HG03045 (cell line): ENCODE results near the gene NOS1AP.

Experiments used
- ATAC-seq: cut with Tn5 transposase; IDR thresholded peaks from one replicate; pipeline ENCODE4 v1.9.1; 2021; ENCODE audit warnings: mild to moderate bottlenecking, moderate library complexity; ENCODE audit not compliant: unreplicated experiment

NOS1AP gene

DNA sequence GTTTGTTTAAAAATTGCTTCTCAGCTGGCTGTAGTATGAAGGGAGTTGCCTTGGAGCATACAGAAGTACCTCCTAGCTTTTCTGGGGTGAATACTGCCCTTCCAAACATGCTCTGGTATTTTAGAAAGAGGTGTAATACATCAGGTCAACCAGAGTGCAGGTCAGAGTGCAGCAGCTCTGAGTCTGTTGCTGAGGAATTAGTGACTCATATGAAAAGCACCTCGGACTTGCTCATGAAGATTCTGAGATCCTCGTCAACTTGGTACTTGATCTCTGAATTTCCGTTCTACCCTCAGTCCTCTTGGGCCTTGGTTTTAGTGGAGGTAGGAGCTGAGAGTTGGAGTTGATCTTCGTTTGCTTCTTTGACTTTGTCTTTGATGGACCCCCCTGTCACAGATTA, 67.3 kb downstream of the NOS1AP start:
- ATAC-seq, result no peak

DNA sequence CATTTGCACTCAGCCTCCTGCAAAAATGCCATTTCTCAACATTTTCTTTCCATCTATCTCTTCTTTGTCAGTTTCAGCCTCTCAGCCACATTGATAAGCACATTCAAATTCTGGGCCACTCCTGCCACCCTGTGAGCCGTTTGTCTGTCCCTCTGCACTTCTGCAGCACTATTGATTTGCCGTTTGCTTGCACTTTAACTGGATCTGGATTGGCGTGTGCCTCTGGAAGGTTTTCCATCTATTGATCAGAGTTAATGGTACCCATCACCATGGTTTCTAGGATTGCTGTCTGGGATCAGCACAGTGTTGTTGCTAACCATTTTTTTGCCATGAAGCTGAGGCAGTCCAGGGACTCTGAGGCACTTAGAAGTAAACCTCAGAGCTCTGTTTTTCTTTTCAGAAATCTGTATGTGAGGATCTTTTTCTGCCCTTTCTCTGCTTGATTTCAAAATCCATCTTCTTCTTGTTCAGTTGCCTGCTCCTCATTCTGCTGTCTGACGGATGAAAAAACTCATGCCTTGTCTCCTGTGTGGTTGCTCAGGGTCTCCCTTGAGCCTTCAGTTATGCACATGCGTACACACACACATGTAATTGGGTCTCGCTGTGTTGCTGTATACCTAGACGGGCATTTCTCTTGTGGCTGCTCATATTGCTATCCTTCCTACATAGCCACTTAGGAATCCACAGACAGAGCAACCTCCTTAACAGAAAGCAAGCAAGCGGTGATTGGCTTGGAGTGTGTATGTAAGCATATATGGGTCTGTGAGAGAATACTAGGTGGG, 67.9 kb downstream of the NOS1AP start:
- no peak for ATAC-seq

GRCh38 chr1:162138112-162138511, 68.6 kb downstream of the NOS1AP start:
- no peak for ATAC-seq

GRCh38 chr1:162138599-162139181, 69.2 kb downstream of the NOS1AP start:
- no peak for ATAC-seq

GRCh38 chr1:162139211-162139610, 69.7 kb downstream of the NOS1AP start:
- ATAC-seq, result no peak

GRCh38 chr1:162141281-162142054, 72.0 kb downstream of the NOS1AP start:
- ATAC-seq, result no peak

GRCh38 chr1:162142968-162143367, 73.5 kb downstream of the NOS1AP start:
- ATAC-seq, result no peak

DNA sequence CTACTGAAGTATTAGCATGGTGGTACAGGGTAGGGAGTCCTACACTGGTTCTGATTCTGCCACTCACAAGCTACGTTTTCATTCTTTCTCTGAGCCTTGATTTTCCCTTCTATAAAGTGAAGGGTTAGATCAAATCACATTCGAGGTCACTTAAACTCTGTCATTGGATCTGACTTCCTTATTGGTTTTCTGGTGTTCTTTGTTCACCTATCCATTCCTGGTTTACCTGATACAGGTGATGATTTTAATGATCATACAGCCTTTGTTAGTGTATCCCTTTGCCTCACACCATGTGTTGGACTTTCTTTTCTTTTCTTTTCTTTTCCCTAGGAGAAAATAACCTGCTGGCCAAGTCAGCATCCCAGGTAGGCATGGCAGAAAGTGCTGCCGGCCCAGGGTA, 74.8 kb downstream of the NOS1AP start:
- no peak for ATAC-seq

DNA sequence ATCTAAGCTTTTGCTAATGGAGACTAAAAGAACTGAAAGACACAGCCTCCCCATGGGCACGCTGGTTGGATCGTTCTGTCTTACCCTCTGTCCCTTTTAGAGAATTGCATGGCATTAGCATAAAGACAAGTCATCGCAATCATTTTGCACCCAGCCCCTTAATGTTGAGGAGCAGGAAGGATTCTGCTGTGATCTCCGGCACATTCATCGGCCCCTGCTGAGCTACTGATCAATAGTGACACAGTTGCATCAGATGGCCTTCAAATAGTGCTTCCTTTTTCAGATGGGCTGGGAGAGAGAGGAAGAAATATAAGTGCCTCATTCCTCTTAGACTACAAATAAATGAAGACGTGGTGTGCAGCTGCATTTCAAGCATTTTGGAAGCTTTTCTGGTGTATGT, 75.4 kb downstream of the NOS1AP start:
- ATAC-seq, result no peak

DNA sequence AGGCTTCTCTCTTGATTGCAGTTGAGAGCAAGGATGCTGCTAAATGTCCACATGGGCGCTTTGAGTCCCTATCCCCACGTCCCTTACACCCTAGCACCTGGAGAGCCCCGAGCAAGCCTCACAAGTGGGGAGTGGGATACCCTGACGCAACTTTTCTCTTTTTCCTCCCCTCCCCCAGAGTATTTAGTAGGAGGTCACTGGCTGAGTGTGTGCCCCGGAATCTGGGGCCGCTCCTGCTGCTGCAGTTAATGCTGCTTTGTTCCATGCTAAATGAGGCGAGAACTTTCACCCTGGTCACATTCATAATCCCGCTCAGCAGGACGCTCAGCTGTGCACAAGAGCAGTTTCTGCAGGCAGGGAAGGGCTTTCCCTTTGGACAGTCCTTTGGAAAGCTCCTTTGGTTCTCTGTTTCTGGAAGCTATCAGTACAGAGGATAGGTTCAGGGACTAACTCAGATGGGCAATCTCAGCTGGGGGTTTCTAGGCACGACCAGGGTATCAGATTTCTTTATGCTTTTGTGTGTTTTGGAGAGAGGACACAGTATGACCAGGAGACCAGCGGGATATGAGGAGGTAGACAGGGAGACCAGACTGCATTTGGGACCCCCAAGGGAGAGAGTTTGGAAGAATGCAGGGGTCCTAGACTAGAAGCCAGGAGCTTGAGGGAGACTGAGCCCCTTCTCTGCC, 75.9 kb downstream of the NOS1AP start:
- ATAC-seq, result no peak

DNA sequence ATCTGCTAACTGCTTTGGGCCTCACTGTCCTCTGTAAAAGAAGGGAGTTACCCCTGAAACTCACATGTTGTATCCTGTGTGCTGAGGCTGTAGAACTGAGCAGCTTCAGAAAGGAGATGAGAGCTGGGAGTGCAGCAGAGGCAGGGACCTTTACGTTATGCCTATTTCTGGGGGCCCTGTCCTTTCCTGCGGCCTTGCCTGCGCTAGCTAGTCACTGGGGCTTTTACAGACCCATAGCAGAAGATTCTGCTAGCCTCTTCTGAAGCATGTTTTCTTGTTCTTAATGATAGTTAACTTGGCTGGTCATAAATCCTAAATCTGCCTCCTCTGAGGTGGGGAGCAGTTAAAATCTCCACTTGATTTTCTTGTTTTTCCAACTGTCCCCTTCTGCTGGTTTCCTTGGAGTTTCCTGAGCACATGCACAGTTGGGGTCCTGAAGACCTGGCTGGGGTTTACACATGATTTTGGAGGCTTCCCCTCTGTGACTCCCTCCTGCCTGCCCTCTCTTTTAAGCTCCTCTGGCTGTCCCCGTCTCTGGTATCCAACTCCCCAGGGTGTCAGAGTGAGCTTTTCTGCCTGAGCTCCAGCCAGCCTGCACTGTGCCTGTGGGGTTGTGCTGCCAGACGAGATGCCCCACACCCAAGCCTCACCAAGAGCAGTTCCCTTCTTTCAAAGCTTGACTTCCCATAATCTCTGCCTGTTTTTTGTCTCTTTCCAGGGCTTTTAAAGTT, 76.6 kb downstream of the NOS1AP start:
- ATAC-seq, result no peak

DNA sequence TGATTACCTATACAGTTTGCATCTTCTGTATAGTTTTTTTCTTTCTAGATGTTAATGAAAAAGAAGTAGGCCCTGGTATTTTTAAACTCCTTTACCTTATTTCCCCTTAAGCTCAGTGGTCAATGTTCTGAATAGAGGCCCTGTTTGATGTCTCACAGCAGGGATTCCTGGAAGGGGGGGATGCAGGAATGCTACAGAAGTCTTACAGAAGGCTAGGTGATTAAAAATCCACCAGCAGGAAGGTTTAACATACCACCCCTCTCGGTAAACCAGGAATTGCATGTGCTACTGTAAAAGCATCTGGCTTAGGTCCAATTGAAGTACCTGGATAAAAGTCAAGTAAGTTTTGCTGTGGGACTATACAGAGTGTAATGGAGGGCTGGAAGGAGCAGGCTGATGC, 78.3 kb downstream of the NOS1AP start:
- ATAC-seq, result no peak

DNA sequence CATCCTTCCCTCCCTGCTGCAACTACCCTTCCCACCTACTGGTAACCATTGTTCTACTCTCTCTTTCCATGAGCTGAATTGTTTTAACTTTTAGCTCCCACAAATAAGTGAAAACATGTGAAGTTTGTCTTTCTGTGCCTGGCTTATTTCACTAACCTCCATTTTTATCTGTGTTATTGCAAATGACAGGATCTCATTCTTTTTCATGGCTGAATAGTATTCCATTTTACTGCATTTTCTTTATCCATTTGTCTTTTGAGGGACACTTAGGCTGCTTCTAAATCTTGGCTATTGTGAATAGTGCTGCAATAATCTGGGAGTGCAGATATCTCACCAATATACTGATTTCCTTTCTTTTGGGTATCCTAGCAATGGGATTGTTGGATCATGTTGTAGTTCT, 80.6 kb downstream of the NOS1AP start:
- ATAC-seq, result no peak

DNA sequence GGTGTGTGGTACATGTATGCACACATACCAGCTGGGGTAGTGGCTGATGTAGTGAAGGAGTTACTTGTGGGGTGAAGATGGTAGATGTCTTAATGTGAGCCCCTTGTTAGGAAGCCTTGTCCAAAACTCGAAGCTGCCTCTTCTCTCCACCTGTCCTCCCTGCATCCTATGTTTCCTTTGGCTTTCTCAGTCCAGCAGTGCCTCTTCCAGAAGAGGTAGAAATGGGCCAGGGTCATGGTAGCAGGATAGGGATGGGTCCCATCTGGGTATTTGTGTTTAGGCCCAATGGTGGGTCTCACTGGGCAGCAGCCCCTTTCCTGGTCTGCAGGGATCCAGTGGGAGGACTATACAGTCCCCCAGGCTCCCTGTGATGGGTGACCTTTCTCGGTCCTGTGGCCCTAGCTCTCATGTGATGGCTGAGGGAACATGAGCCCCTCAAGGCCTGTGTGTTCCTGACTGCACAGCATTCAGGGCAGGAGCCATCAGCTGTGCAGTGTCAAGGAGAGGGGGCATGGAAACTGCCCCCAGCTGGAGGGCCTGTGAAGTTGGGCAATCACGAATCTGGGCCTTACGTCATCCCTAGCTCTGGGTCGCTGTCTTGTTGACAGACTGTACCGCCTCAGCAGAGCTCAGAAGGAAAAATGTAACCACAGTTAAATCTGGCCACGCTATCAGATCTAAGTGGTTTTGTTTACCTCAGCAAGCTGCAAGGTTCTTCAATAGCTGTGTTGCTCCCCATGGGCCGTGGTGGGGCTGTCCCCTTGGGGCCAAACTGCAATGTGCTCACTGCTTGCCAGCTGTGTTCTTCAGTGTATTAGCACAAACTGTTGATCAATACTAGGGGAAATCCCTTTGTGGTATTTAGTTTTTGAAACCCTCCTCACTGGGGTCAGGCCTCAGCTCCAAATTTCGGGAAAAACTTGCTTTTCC, 82.7 kb downstream of the NOS1AP start:
- ATAC-seq, result no peak

DNA sequence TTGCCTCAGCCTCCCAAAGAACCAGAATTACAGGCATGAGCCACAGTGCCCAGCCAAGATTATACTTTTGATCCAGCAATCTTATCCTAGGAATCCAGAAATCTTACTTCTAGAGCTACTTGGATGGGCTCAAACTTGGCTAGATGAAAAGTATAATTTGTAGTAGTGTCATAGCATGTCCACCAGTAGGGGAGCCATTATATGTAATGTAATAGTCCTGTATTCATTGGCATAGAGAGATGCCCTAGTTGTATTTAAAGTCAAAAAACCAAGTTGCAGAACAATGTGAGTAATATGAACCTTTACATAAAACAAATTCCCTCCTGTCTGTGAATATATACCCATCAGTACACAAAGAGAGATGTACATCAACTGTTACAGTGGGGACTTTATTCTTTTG, 83.9 kb downstream of the NOS1AP start:
- ATAC-seq, result no peak

DNA sequence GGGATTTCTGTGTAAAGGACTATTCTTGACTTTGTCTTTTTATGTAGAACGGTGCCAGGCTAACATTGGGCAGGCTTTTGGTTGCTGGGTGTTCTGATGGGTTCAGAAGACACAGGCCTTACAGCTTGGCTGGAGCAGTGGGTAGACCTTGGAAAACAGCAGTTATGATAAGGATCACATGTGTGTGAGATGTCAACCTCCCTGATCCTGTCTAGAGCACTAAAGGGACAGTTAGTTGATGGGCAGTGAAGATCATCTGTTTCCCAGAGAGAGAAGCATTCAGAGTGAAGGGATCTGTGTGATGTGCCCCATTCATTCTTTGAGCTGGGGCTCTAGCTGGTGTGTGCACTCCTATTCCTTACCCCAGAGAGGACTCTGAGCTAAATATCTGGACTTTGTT, 88.0 kb downstream of the NOS1AP start:
- no peak for ATAC-seq

GRCh38 chr1:162158624-162159271, 89.3 kb downstream of the NOS1AP start:
- ATAC-seq, result no peak

- no peak for ATAC-seq
Observed at GRCh38 chr1:162159515-162159914, 90.0 kb downstream of the NOS1AP start.

DNA sequence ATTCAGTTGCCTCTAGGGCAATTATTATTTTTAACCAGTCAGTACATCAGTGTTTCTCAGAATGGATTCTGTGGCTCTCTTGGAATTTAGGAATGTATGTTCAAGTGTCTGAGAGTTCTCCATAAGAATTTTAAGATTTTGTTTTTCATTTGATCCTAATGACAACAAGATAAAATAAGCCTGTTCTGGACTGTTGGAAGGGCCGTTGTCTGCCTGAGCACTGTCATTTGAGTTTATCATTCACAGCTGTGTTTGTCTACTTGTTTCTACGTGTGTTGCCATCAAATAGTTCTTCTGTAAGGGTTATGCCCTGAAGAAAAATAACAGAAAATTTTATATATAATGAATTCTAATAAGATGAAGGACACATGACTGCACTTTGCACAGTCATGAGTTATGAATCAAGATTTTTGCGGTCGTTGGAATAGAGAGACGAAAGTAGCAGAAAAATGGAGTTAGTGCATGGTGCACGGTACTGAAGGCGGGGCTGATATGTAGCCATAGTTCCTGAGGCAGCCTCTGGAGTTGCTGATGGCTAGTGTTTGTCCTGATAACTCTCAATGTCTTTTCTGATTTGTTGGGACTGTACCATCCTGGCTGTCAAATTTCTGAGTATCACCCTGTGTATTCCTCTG, 92.5 kb downstream of the NOS1AP start:
- no peak for ATAC-seq
